GM12801 (cell line): Measurements from ENCODE around the gene ALAS2.

ENCODE experiments used
- CTCF ChIP-seq: IDR thresholded peaks from one replicate; pipeline ENCODE4 v1.5.1; 2011; ENCODE audit warnings: control low read depth; ENCODE audit not compliant: insufficient read length; ENCODE audit errors: extremely low read depth

Gene ALAS2

GRCh38 chrX:55030271-55031205 lies at the start of gene ALAS2:
TSS of gene ALAS2 (minus strand) at chrX:55030977. CDS start at chrX:55026000, 4,977 bp downstream.
- no peak for TF ChIP-seq CTCF

GRCh38 chrX:55074851-55075467 lies 44.2 kb upstream of the ALAS2 start, which contains the start of gene PAGE2B:
TSS of gene PAGE2B (plus strand) at chrX:55075030. CDS start at chrX:55076042, 1,012 bp downstream.
- no peak for TF ChIP-seq CTCF

GRCh38 chrX:55072286-55072685 lies 41.5 kb upstream of the ALAS2 start:
- no peak for TF ChIP-seq CTCF

- TF ChIP-seq CTCF, result no peak
Measured at GRCh38 chrX:55057675-55058249, 27.0 kb upstream of the ALAS2 start.

- TF ChIP-seq CTCF, result no peak
Measured at GRCh38 chrX:55056820-55057674, 26.3 kb upstream of the ALAS2 start.

- TF ChIP-seq CTCF, result no peak
Measured at GRCh38 chrX:55041514-55041913, 10.7 kb upstream of the ALAS2 start.

GRCh38 chrX:55039471-55039870 lies 8.7 kb upstream of the ALAS2 start:
- no peak for TF ChIP-seq CTCF
